ENCODE data around the gene S1PR5.
A peak's percentile ranks its signal among the peaks of the same experiment; 100 is the strongest.

S1PR5 gene

GRCh38 chr19:10525636-10526035 lies 8.4 kb upstream of the S1PR5 start:
- Histone ChIP-seq H3K9ac (ENCODE audit: low read length in 2 of 2) (no peak overlapping the region), H3K27me3 (ENCODE audit: control insufficient read depth in 1 of 2, insufficient read depth in 2 of 2, low read length in 2 of 2) (peaks cover under 1 to 3% of the 10 kb centered on the region in 2 donors), H3K27ac (ENCODE audit: low read length) (no peak overlapping the region), H3K4me1 (ENCODE audit: control insufficient read depth, insufficient read depth, low read length) (no peaks in the 10 kb centered on the region), H3K4me3 (ENCODE audit: low read length in 2 of 2) (no peak overlapping the region), H3K36me3 (ENCODE audit: control insufficient read depth in 2 of 2, insufficient read depth in 2 of 2, low read length in 2 of 2) (no peaks in the 10 kb centered on the region), H3K9me3 (ENCODE audit: control insufficient read depth in 2 of 2, low read length in 2 of 2) (no peaks in the 10 kb centered on the region)

GRCh38 chr19:10523135-10523636 lies 5.9 kb upstream of the S1PR5 start:
- H3K27ac ChIP-seq (ENCODE audit: low read length), result no peak overlapping the region
- H3K4me3 ChIP-seq (ENCODE audit: low read length in 2 of 2), result no peak overlapping the region
- H3K9ac ChIP-seq (ENCODE audit: low read length in 2 of 2), result no peak overlapping the region
- peaks cover 5% of the 10 kb centered on the region for H3K4me1 ChIP-seq (ENCODE audit: control insufficient read depth, insufficient read depth, low read length)
- H3K27me3 ChIP-seq (ENCODE audit: control insufficient read depth in 1 of 2, insufficient read depth in 2 of 2, low read length in 2 of 2), result peaks cover 22 to 23% of the 10 kb centered on the region in 2 donors
- no peaks in the 10 kb centered on the region for H3K9me3 ChIP-seq (ENCODE audit: control insufficient read depth in 2 of 2, low read length in 2 of 2)
- H3K36me3 ChIP-seq (ENCODE audit: control insufficient read depth in 2 of 2, insufficient read depth in 2 of 2, low read length in 2 of 2), result no peaks in the 10 kb centered on the region

- no peaks in the 10 kb centered on the region for H3K9me3 ChIP-seq (ENCODE audit: control insufficient read depth in 2 of 2, low read length in 2 of 2)
- no peaks in the 10 kb centered on the region for H3K36me3 ChIP-seq (ENCODE audit: control insufficient read depth in 2 of 2, insufficient read depth in 2 of 2, low read length in 2 of 2)
- peaks cover 19% of the 10 kb centered on the region for H3K4me1 ChIP-seq (ENCODE audit: control insufficient read depth, insufficient read depth, low read length)
- no peak overlapping the region for H3K9ac ChIP-seq (ENCODE audit: low read length in 2 of 2)
- H3K27me3 ChIP-seq (ENCODE audit: control insufficient read depth in 1 of 2, insufficient read depth in 2 of 2, low read length in 2 of 2), result peaks cover 33 to 38% of the 10 kb centered on the region in 2 donors
- H3K4me3 ChIP-seq (ENCODE audit: low read length in 2 of 2), result no peak overlapping the region
- no peak overlapping the region for H3K27ac ChIP-seq (ENCODE audit: low read length)
Measured at GRCh38 chr19:10521461-10522171, 4.4 kb upstream of the S1PR5 start.

- Histone ChIP-seq H3K4me1 (ENCODE audit: control insufficient read depth, insufficient read depth, low read length) (peaks cover 19% of the 10 kb centered on the region), H3K9ac (ENCODE audit: low read length in 2 of 2) (no peak overlapping the region), H3K27me3 (ENCODE audit: control insufficient read depth in 1 of 2, insufficient read depth in 2 of 2, low read length in 2 of 2) (peaks cover 37 to 44% of the 10 kb centered on the region in 2 donors), H3K4me3 (ENCODE audit: low read length in 2 of 2) (no peak overlapping the region), H3K36me3 (ENCODE audit: control insufficient read depth in 2 of 2, insufficient read depth in 2 of 2, low read length in 2 of 2) (no peaks in the 10 kb centered on the region), H3K9me3 (ENCODE audit: control insufficient read depth in 2 of 2, low read length in 2 of 2) (no peaks in the 10 kb centered on the region), H3K27ac (ENCODE audit: low read length) (no peak overlapping the region)
Measured at GRCh38 chr19:10520652-10521318, 3.5 kb upstream of the S1PR5 start.

- H3K27me3 ChIP-seq (ENCODE audit: control insufficient read depth in 1 of 2, insufficient read depth in 2 of 2, low read length in 2 of 2), result peaks cover 49 to 58% of the 10 kb centered on the region in 2 donors
- H3K4me3 ChIP-seq (ENCODE audit: low read length in 2 of 2), result no peak overlapping the region
- no peak overlapping the region for H3K9ac ChIP-seq (ENCODE audit: low read length in 2 of 2)
- no peaks in the 10 kb centered on the region for H3K36me3 ChIP-seq (ENCODE audit: control insufficient read depth in 2 of 2, insufficient read depth in 2 of 2, low read length in 2 of 2)
- H3K4me1 ChIP-seq (ENCODE audit: control insufficient read depth, insufficient read depth, low read length), result peaks cover 19% of the 10 kb centered on the region
- no peak overlapping the region for H3K27ac ChIP-seq (ENCODE audit: low read length)
- no peaks in the 10 kb centered on the region for H3K9me3 ChIP-seq (ENCODE audit: control insufficient read depth in 2 of 2, low read length in 2 of 2)
Measured at GRCh38 chr19:10519421-10519820, 2.2 kb upstream of the S1PR5 start.

- H3K36me3 ChIP-seq (ENCODE audit: control insufficient read depth in 2 of 2, insufficient read depth in 2 of 2, low read length in 2 of 2), result no peaks in the 10 kb centered on the region
- no peak overlapping the region for H3K9ac ChIP-seq (ENCODE audit: low read length in 2 of 2)
- peaks cover 54 to 65% of the 10 kb centered on the region in 2 donors for H3K27me3 ChIP-seq (ENCODE audit: control insufficient read depth in 1 of 2, insufficient read depth in 2 of 2, low read length in 2 of 2)
- no peaks in the 10 kb centered on the region for H3K9me3 ChIP-seq (ENCODE audit: control insufficient read depth in 2 of 2, low read length in 2 of 2)
- H3K4me1 ChIP-seq (ENCODE audit: control insufficient read depth, insufficient read depth, low read length), result peaks cover 21% of the 10 kb centered on the region
- no peak overlapping the region for H3K27ac ChIP-seq (ENCODE audit: low read length)
- no peak overlapping the region for H3K4me3 ChIP-seq (ENCODE audit: low read length in 2 of 2)
Measured at GRCh38 chr19:10518444-10519361, 1.5 kb upstream of the S1PR5 start.

GRCh38 chr19:10517760-10518443 lies 655 bp upstream of the S1PR5 start:
- H3K27ac ChIP-seq (ENCODE audit: low read length), result no peak overlapping the region
- peaks cover 21% of the 10 kb centered on the region for H3K4me1 ChIP-seq (ENCODE audit: control insufficient read depth, insufficient read depth, low read length)

GRCh38 chr19:10516671-10517286 lies 468 bp downstream of the S1PR5 start:
- Histone ChIP-seq H3K27me3 (ENCODE audit: control insufficient read depth in 1 of 2, insufficient read depth in 2 of 2, low read length in 2 of 2) (peaks cover 60 to 73% of the 10 kb centered on the region in 2 donors), H3K4me1 (ENCODE audit: control insufficient read depth, insufficient read depth, low read length) (peaks cover 21% of the 10 kb centered on the region), H3K36me3 (ENCODE audit: control insufficient read depth in 2 of 2, insufficient read depth in 2 of 2, low read length in 2 of 2) (no peaks in the 10 kb centered on the region), H3K9ac (ENCODE audit: low read length in 2 of 2) (no peak overlapping the region), H3K27ac (ENCODE audit: low read length) (no peak overlapping the region), H3K9me3 (ENCODE audit: control insufficient read depth in 2 of 2, low read length in 2 of 2) (no peaks in the 10 kb centered on the region), H3K4me3 (ENCODE audit: low read length in 2 of 2) (peak overlapping the region in 1 of 2 donors; percentile 40)

More at GRCh38 chr19:10517760-10518443, 655 bp upstream of the S1PR5 start:
- Histone ChIP-seq H3K4me3 (ENCODE audit: low read length in 2 of 2) (peak overlapping the region; percentile 12 to 40), H3K9ac (ENCODE audit: low read length in 2 of 2) (no peak overlapping the region), H3K27me3 (ENCODE audit: control insufficient read depth in 1 of 2, insufficient read depth in 2 of 2, low read length in 2 of 2) (peaks cover 60 to 73% of the 10 kb centered on the region in 2 donors), H3K9me3 (ENCODE audit: control insufficient read depth in 2 of 2, low read length in 2 of 2) (no peaks in the 10 kb centered on the region), H3K36me3 (ENCODE audit: control insufficient read depth in 2 of 2, insufficient read depth in 2 of 2, low read length in 2 of 2) (no peaks in the 10 kb centered on the region)

- H3K27me3 ChIP-seq (ENCODE audit: control insufficient read depth in 1 of 2, insufficient read depth in 2 of 2, low read length in 2 of 2), result peaks cover 60 to 73% of the 10 kb centered on the region in 2 donors
- no peaks in the 10 kb centered on the region for H3K9me3 ChIP-seq (ENCODE audit: control insufficient read depth in 2 of 2, low read length in 2 of 2)
- peaks cover 21% of the 10 kb centered on the region for H3K4me1 ChIP-seq (ENCODE audit: control insufficient read depth, insufficient read depth, low read length)
- no peak overlapping the region for H3K9ac ChIP-seq (ENCODE audit: low read length in 2 of 2)
- H3K4me3 ChIP-seq (ENCODE audit: low read length in 2 of 2), result no peak overlapping the region
- no peak overlapping the region for H3K27ac ChIP-seq (ENCODE audit: low read length)
- H3K36me3 ChIP-seq (ENCODE audit: control insufficient read depth in 2 of 2, insufficient read depth in 2 of 2, low read length in 2 of 2), result no peaks in the 10 kb centered on the region
Measured at GRCh38 chr19:10516064-10516385, 1.2 kb downstream of the S1PR5 start.

Measured in stomach smooth muscle (tissue), 2 donors.